Endothelial cell of umbilical vein (primary cell): ENCODE measurements around the gene TIMM17A. TPM values are rescaled to one million over a fixed set of nuclear protein-coding genes. Genes with fewer than 3 reads are reported as not detected.

ENCODE experiments used
- BruUV-seq: library from RNA; stranded (reverse); fragments of 400-500 nt; replicated peaks from 2 replicates; lab custom pipeline; 2021; lab: Mats Ljungman, UMichigan
- CTCF ChIA-PET: fragments of 300-600, 350-600 bp; sonication (Branson Sonifier 250); formaldehyde crosslinking; loops from one replicate; lab custom pipeline; 2021; ENCODE audit warnings: antibody characterized with exemption, inconsistent platforms; lab: Charles Lee
- POLR2A ChIA-PET: fragments of 300-600, 350-600 bp; sonication (Branson Sonifier 250); formaldehyde crosslinking; loops from one replicate; lab custom pipeline; 2021; ENCODE audit warnings: antibody characterized with exemption, inconsistent platforms; lab: Charles Lee
- DNase-seq: peaks from one replicate; pipeline ENCODE4 v3.0.0-alpha.2; 2011; ENCODE audit warnings: low read depth, low spot score
- FAIRE-seq: peaks from 2 replicates; lab custom pipeline; 2011; peaks lifted over from hg19 to GRCh38; lab: Jason Lieb, UNC
- H2AFZ ChIP-seq: 2 replicates; pipeline ENCODE4 v1.6.0; 2012; ENCODE audit warnings: low read depth, low read length, control low read depth, inconsistent platforms
- H3K27ac ChIP-seq: 2 replicates; pipeline ENCODE4 v1.5.1; 2011; ENCODE audit warnings: low read depth, mild to moderate bottlenecking, control low read depth, low read length, moderate library complexity; ENCODE audit not compliant: insufficient read depth
- H3K27me3 ChIP-seq, 2 experiments: 2 replicates each; pipeline versions ENCODE4 v1.6.0 to v1.6.1; 2011; ENCODE audit warnings: low read length in 2 of 2, mixed read lengths in 1 of 2; ENCODE audit not compliant: control insufficient read depth in 2 of 2, insufficient read depth in 2 of 2
- H3K36me3 ChIP-seq, 2 experiments: 2 replicates in 1 of 2; 3 replicates in 1 of 2; pipeline ENCODE4 v1.5.1; 2011; ENCODE audit warnings: low read length in 2 of 2, mild to moderate bottlenecking in 1 of 2, moderate library complexity in 1 of 2; ENCODE audit not compliant: control insufficient read depth in 2 of 2, insufficient read depth in 2 of 2; ENCODE audit errors: extremely low read depth in 1 of 2
- H3K4me1 ChIP-seq: 3 replicates; pipeline ENCODE4 v1.5.1; 2011; ENCODE audit warnings: mild to moderate bottlenecking, low read length; ENCODE audit not compliant: control insufficient read depth, insufficient read depth; ENCODE audit errors: extremely low read depth
- H3K4me2 ChIP-seq: 2 replicates; pipeline ENCODE4 v1.6.1; 2011; ENCODE audit warnings: low read length, control low read depth, mixed read lengths; ENCODE audit not compliant: insufficient read depth
- H3K4me3 ChIP-seq, 3 experiments: fragments of 200-600 bp in 1 of 3; sonication (generic), shearing (Covaris generic) in 1 of 3; replicated peaks in 1 of 3; 2 replicates each; pipeline ENCODE4 v1.5.1; 2011 to 2016; ENCODE audit warnings: control low read depth in 3 of 3, low read length in 3 of 3, mild to moderate bottlenecking in 2 of 3, inconsistent platforms in 1 of 3, low read depth in 1 of 3, moderate library complexity in 1 of 3; ENCODE audit not compliant: insufficient read depth in 1 of 3
- H3K79me2 ChIP-seq: 2 replicates; pipeline ENCODE4 v1.6.0; 2012; ENCODE audit warnings: low read length, inconsistent platforms; ENCODE audit not compliant: control insufficient read depth, insufficient read depth
- H3K9ac ChIP-seq: replicated peaks from 2 replicates; pipeline ENCODE3; 2011; ENCODE audit warnings: low read length, control low read depth; ENCODE audit not compliant: insufficient read depth; ENCODE audit errors: extremely low read depth
- H3K9me1 ChIP-seq: replicated peaks from 3 replicates; pipeline ENCODE4 v1.6.0; 2011; ENCODE audit warnings: mild to moderate bottlenecking, low read length; ENCODE audit not compliant: control insufficient read depth, insufficient read depth; ENCODE audit errors: extremely low read depth
- H3K9me3 ChIP-seq: replicated peaks from 2 replicates; pipeline ENCODE4 v1.5.1; 2012; ENCODE audit warnings: low read length, inconsistent platforms; ENCODE audit not compliant: control insufficient read depth, insufficient read depth
- H4K20me1 ChIP-seq: replicated peaks from 2 replicates; pipeline ENCODE3; 2011; ENCODE audit warnings: mild to moderate bottlenecking, low read length; ENCODE audit not compliant: control insufficient read depth, insufficient read depth; ENCODE audit errors: extremely low read depth
- CTCF ChIP-seq, 2 donors: IDR thresholded peaks; 1 replicate in 1 of 2; 2 replicates in 1 of 2; pipeline ENCODE4 v1.5.1; 2011; ENCODE audit warnings: low read length in 2 of 2, mild to moderate bottlenecking in 2 of 2, moderate library complexity in 2 of 2, control low read depth in 1 of 2, inconsistent platforms in 1 of 2, low read depth in 1 of 2; ENCODE audit not compliant: insufficient read depth in 1 of 2; ENCODE audit errors: extremely low read depth in 1 of 2
- EZH2 ChIP-seq: IDR thresholded peaks from 2 replicates; pipeline ENCODE4 v1.6.1; 2012; ENCODE audit warnings: borderline replicate concordance, low read depth, mild to moderate bottlenecking, moderate library complexity, low read length, inconsistent platforms; ENCODE audit not compliant: severe bottlenecking
- FOS ChIP-seq: IDR thresholded peaks from 2 replicates; pipeline ENCODE4 v1.6.1; 2011; ENCODE audit warnings: mild to moderate bottlenecking, low read length, moderate library complexity, borderline replicate concordance; ENCODE audit not compliant: insufficient read depth
- GATA2 ChIP-seq: IDR thresholded peaks from 2 replicates; pipeline ENCODE4 v1.7.0; 2011; ENCODE audit warnings: low read depth, mild to moderate bottlenecking, moderate library complexity, mixed read lengths, low read length; ENCODE audit not compliant: insufficient read length, insufficient read depth
- JUN ChIP-seq: IDR thresholded peaks from 2 replicates; pipeline ENCODE4 v1.6.1; 2011; ENCODE audit warnings: borderline replicate concordance, low read depth; ENCODE audit not compliant: insufficient read length, insufficient read depth
- MAX ChIP-seq: IDR thresholded peaks from 2 replicates; pipeline ENCODE4 v1.6.1; 2011; ENCODE audit not compliant: insufficient read depth, insufficient read length
- MYC ChIP-seq: IDR thresholded peaks from one replicate; pipeline ENCODE4 v1.6.1; 2011; ENCODE audit warnings: mild to moderate bottlenecking, low read depth, low read length
- POLR2A ChIP-seq: IDR thresholded peaks from 2 replicates; pipeline ENCODE4 v1.6.1; 2012; ENCODE audit warnings: low read depth, mild to moderate bottlenecking, control low read depth, low read length
- POLR2AphosphoS5 ChIP-seq: IDR thresholded peaks from 2 replicates; pipeline ENCODE4 v1.6.1; 2012; ENCODE audit warnings: low read depth, mild to moderate bottlenecking, control low read depth, low read length, moderate library complexity; ENCODE audit not compliant: insufficient read depth
- dilution Hi-C: fragments of 300-500 bp; cut with MboI; formaldehyde crosslinking; loops from one replicate; pipeline ENCODE4 v1.15.0; 2019; ENCODE audit warnings: low sequenced_read_pairs; ENCODE audit not compliant: extremely low pct_ligation_motif_present
- intact Hi-C: fragments of 100-400 bp; cut with micrococcal nuclease; formaldehyde crosslinking; loops from one replicate; pipeline ENCODE4 v1.10.0; 2022
- polyA plus RNA-seq, 4 experiments: library from polyadenylated mRNA; depleted of rRNA in 3 of 4; stranded (reverse) in 3 of 4; unstranded in 1 of 4; fragments of >200 nt; gene quantifications; 2 replicates each; pipeline versions ENCODE4 v1.2.1 to v1.2.3, GENCODE V29; 2011 to 2012; ENCODE audit warnings: missing spikeins in 1 of 4
- total RNA-seq: library from RNA; stranded (reverse); gene quantifications from 2 replicates; pipeline ENCODE4 v1.2.3, GENCODE V29; 2021

TIMM17A gene
- total and polyA plus RNA-seq, 2 donors (not counting 3 experiments of a cell fraction or from before 2014, with no cell fraction given): 57.9 to 105 TPM

GRCh38 chr1:201925981-201926645, 29.2 kb upstream of the TIMM17A start:
- H4K20me1 ChIP-seq: no peaks in the 10 kb centered on the region
- CTCF ChIA-PET: interaction anchor here (0.6 to 2.1 kb wide), 5 partner anchors 17 to 212 kb away, joined by 3 to 7 read pairs (median 4); partner anchors contain the start of gene LMOD1
- no peak overlapping the region for H3K9ac ChIP-seq
- H3K27me3 ChIP-seq: peaks cover 5 to 8% of the 10 kb centered on the region in 2 experiments
- FAIRE-seq: no peak
- H3K9me3 ChIP-seq: no peaks in the 10 kb centered on the region
- intact Hi-C loops (no loop called here), dilution Hi-C loops (no loop called here)
- TF ChIP-seq FOS: no peak
- no peak for TF ChIP-seq GATA2
- no peak for TF ChIP-seq EZH2
- no peak for TF ChIP-seq POLR2AphosphoS5
- TF ChIP-seq MAX: no peak
- no peak for TF ChIP-seq MYC
- TF ChIP-seq POLR2A: no peak
- TF ChIP-seq JUN: no peak
- TF ChIP-seq CTCF (IDR thresholded peaks at IDR 0.05; ENCODE audit: extremely low read depth in 1 of 2, insufficient read depth in 1 of 2, low read depth in 1 of 2, low read length in 2 of 2): no peak
- no peaks in the 10 kb centered on the region for H3K79me2 ChIP-seq
- no peak overlapping the region for H3K4me2 ChIP-seq
- no peaks in the 10 kb centered on the region for H3K4me1 ChIP-seq
- H3K36me3 ChIP-seq: no peaks in the 10 kb centered on the region
- no peaks in the 10 kb centered on the region for H3K9me1 ChIP-seq
- POLR2A ChIA-PET: no interaction called here
- no peak overlapping the region for H3K4me3 ChIP-seq
- no peak overlapping the region for H2AFZ ChIP-seq
- no peak overlapping the region for H3K27ac ChIP-seq
- no TSS peak for BruUV-seq
- DNase-seq: no peak
